Lung (tissue), 12 donors: ENCODE measurements around the gene AHRR. TPM values are rescaled to one million over a fixed set of nuclear protein-coding genes. Genes with fewer than 3 reads are reported as not detected.
A peak's percentile ranks its signal among the peaks of the same experiment; 100 is the strongest.

Source experiments
- ATAC-seq: fragments of 200-7000 bp; cut with Tn5 transposase; one replicate; pipeline ENCODE4 v1.9.1; 2020; ENCODE audit warnings: moderate number of reproducible peaks; ENCODE audit not compliant: insufficient read depth, low FRiP score
- DNase-seq, 3 donors: peaks; one replicate each; pipeline ENCODE4 v3.0.0-alpha.2; 2013 to 2017
- H3K27ac ChIP-seq, 2 donors: one replicate each; pipeline ENCODE4 v1.5.1; 2013; ENCODE audit warnings: mild to moderate bottlenecking in 2 of 2, moderate library complexity in 2 of 2, control low read depth in 1 of 2, inconsistent platforms in 1 of 2, low read depth in 1 of 2, low read length in 1 of 2
- H3K27me3 ChIP-seq, 3 donors: one replicate each; pipeline ENCODE4 v1.5.1; 2013; ENCODE audit warnings: low read length in 2 of 3; ENCODE audit not compliant: control insufficient read depth in 3 of 3, insufficient read depth in 3 of 3
- H3K36me3 ChIP-seq, 4 donors: one replicate each; pipeline ENCODE4 v1.5.1; 2013; ENCODE audit warnings: low read length in 4 of 4, mild to moderate bottlenecking in 1 of 4, moderate library complexity in 1 of 4; ENCODE audit not compliant: control insufficient read depth in 4 of 4, insufficient read depth in 4 of 4
- H3K4me1 ChIP-seq, 5 donors: one replicate each; pipeline ENCODE4 v1.5.1; 2013; ENCODE audit warnings: low read length in 5 of 5, mild to moderate bottlenecking in 2 of 5, moderate library complexity in 1 of 5; ENCODE audit not compliant: control insufficient read depth in 5 of 5, insufficient read depth in 5 of 5
- H3K4me3 ChIP-seq: one replicate; pipeline ENCODE4 v1.5.1; 2013; ENCODE audit warnings: mild to moderate bottlenecking, control low read depth, moderate library complexity
- H3K9ac ChIP-seq, 2 donors: one replicate each; pipeline ENCODE4 v1.5.1; 2013; ENCODE audit warnings: low read length in 2 of 2, control low read depth in 1 of 2; ENCODE audit not compliant: insufficient read depth in 1 of 2
- H3K9me3 ChIP-seq, 4 donors: one replicate each; pipeline ENCODE4 v1.5.1; 2013; ENCODE audit warnings: low read length in 3 of 4, mild to moderate bottlenecking in 1 of 4, moderate library complexity in 1 of 4; ENCODE audit not compliant: control insufficient read depth in 4 of 4, insufficient read depth in 3 of 4
- WGBS, 2 donors: extraction: QIAGEN DNeasy Blood & Tissue Kit; methylation state at CpG; one replicate each; pipeline ENCODE4 v1.1.7; 2013; 5-methylcytosine and 5-hydroxymethylcytosine counted together
- polyA plus RNA-seq, 2 donors: library from polyadenylated mRNA; stranded (reverse); fragments of 200-250 nt; gene quantifications; one replicate each; pipeline ENCODE4 v1.2.1, GENCODE V29; 2013
- total RNA-seq, 2 donors: library from RNA; depleted of rRNA in 1 of 2; stranded (reverse); fragments of >200 nt in 1 of 2; gene quantifications; one replicate each; pipeline ENCODE4 v1.2.1, GENCODE V29; 2014 to 2021
- TF ChIP-seq, protein P1 (sequence below): IDR thresholded peaks from 2 replicates; pipeline ENCODE4 v1.5.1; 2012; ENCODE audit warnings: mild to moderate bottlenecking; ENCODE audit errors: control extremely low read depth, extremely low read depth
- donor health status: control.
- donor health status: control.
- donor health status: Bipolar disorder and iron deficiency.
- donor health status: healthy.
- donor health status: DM: yes; HTN: yes; CAD: no.

The AHRR gene
- total and polyA plus RNA-seq, 4 donors: 0.63 to 8.8 (median 2.8) TPM

- Histone ChIP-seq H3K9ac (no peak overlapping the region), H3K36me3 (peaks cover 0 to 14% (median 0%) of the 10 kb centered on the region in 4 donors), H3K4me3 (no peak overlapping the region), H3K4me1 (peaks cover 0 to 36% (median 4%) of the 10 kb centered on the region in 5 donors), H3K27me3 (no peaks in the 10 kb centered on the region), H3K9me3 (no peaks in the 10 kb centered on the region), H3K27ac (no peak overlapping the region)
- ATAC-seq: no peak
- TF ChIP-seq, protein P1, sequence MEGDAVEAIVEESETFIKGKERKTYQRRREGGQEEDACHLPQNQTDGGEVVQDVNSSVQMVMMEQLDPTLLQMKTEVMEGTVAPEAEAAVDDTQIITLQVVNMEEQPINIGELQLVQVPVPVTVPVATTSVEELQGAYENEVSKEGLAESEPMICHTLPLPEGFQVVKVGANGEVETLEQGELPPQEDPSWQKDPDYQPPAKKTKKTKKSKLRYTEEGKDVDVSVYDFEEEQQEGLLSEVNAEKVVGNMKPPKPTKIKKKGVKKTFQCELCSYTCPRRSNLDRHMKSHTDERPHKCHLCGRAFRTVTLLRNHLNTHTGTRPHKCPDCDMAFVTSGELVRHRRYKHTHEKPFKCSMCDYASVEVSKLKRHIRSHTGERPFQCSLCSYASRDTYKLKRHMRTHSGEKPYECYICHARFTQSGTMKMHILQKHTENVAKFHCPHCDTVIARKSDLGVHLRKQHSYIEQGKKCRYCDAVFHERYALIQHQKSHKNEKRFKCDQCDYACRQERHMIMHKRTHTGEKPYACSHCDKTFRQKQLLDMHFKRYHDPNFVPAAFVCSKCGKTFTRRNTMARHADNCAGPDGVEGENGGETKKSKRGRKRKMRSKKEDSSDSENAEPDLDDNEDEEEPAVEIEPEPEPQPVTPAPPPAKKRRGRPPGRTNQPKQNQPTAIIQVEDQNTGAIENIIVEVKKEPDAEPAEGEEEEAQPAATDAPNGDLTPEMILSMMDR: peak; percentile 39
- 53 to 56% methylated on average over 18 of the region's 18 CpGs for WGBS, 2 donors
- peak in 2 of 3 donors; percentile 54 to 56 for DNase-seq
These were observed 109.6 kb downstream of the AHRR start for GRCh38 chr5:431001-431710.

GRCh38 chr5:431711-432050 is 110.2 kb downstream of the AHRR start:
- peaks cover 0 to 36% (median 4%) of the 10 kb centered on the region in 5 donors for H3K4me1 ChIP-seq
- 91 to 96% methylated on average over 4 of the region's 4 CpGs for WGBS, 2 donors
- no peak overlapping the region for H3K4me3 ChIP-seq
- ATAC-seq: no peak
- no peaks in the 10 kb centered on the region for H3K9me3 ChIP-seq
- no peak overlapping the region for H3K9ac ChIP-seq
- H3K27me3 ChIP-seq: no peaks in the 10 kb centered on the region
- no peak overlapping the region for H3K27ac ChIP-seq
- TF ChIP-seq, protein P1: no peak
- H3K36me3 ChIP-seq: peaks cover 0 to 14% (median 0%) of the 10 kb centered on the region in 4 donors
- DNase-seq: no peak

DNA sequence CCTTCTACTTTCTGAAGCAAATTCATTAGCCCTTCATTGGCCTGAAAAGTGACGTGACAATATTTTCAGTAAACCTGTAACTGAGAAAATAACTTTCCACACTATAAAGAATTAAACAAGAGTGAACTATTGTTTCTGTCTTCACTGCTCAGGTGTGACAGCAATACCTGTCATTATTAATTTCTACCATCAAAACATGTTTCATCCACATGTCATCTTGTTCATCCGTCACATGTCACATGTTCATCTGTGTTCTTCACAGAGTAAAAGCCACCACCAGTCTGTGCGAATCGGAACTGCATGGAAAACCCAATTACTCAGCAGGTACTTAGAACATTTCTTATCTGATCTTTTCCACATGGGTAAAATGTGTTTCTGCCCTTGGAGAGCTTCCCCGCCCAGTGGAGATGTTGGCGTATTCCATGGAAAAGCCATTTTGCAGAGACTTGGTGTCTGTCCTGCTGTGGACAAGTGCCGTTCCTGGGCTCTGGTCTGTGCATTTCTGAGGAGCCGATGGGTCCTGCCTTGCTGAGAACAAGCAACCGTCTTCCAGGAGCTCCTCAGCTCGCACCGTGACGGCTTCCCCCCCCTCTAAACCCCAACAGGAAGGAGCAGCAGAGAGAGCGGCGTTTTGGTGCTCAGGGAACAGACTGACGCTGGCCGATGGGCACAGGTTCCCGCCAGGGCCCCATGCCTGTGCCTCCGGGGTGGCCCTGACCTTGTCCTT is 110.8 kb downstream of the AHRR start:
- DNase-seq: no peak

More for the DNA sequence above, 110.8 kb downstream of the AHRR start:
- TF ChIP-seq, protein P1: no peak
- peaks cover 0 to 36% (median 4%) of the 10 kb centered on the region in 5 donors for H3K4me1 ChIP-seq
- 74 to 75% methylated on average over 18 of the region's 18 CpGs for WGBS, 2 donors
- no peaks in the 10 kb centered on the region for H3K9me3 ChIP-seq
- H3K9ac ChIP-seq: no peak overlapping the region
- peaks cover 0 to 14% (median 0%) of the 10 kb centered on the region in 4 donors for H3K36me3 ChIP-seq
- no peaks in the 10 kb centered on the region for H3K27me3 ChIP-seq
- H3K27ac ChIP-seq: no peak overlapping the region
- no peak overlapping the region for H3K4me3 ChIP-seq
- no peak for ATAC-seq
